ENCODE results near the gene EFL1. TPM values are rescaled to one million over a fixed set of nuclear protein-coding genes. Genes with fewer than 3 reads are reported as not detected.

EFL1 gene
- polyA plus RNA-seq, 1 donor (not counting 4 experiments of a cell fraction or from before 2014, with no cell fraction given): 32.0 TPM

DNA sequence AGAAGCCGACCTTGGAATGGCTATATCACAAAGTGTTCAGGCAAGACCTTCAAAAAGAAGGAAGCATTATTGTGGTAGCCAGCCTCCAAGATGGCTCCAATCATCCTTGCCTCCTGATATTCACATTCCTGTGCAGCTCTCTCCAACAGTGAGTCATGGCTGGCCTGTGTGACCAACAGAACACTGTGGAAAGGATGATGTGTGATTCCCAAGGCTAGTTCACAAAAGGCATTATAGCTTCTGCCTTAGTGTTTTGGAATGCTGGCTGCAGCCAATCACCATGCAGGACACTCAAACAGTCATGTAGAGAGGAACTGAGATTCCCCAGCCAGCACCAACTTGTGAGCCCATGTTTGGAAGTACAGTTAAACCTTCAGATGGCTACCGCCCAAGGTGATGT is 102.6 kb downstream of the EFL1 start:
- peaks cover 12% of the 10 kb centered on the region for H3K4me1 ChIP-seq (ENCODE audit: control insufficient read depth, extremely low read depth, insufficient read depth, low read length)
- no peaks in the 10 kb centered on the region for H3K79me2 ChIP-seq (ENCODE audit: control insufficient read depth, insufficient read depth, low read length)
- no peak overlapping the region for H3K9ac ChIP-seq (ENCODE audit: control insufficient read depth, extremely low read depth, insufficient read depth, low read length)
- no peaks in the 10 kb centered on the region for H3K9me3 ChIP-seq (ENCODE audit: control insufficient read depth, low read depth, low read length)
- H2AFZ ChIP-seq (ENCODE audit: control insufficient read depth, low read length): peak overlapping the region; percentile 72
- H3K36me3 ChIP-seq (ENCODE audit: control insufficient read depth in 2 of 2, extremely low read depth in 1 of 2, insufficient read depth in 2 of 2, low read length in 2 of 2): peaks cover 0 to 6% of the 10 kb centered on the region in 2 experiments
- FAIRE-seq (peak; percentile 99), DNase-seq (ENCODE audit: low read depth, low spot score) (peak; percentile 79)
- no peaks in the 10 kb centered on the region for H3K27me3 ChIP-seq (ENCODE audit: control insufficient read depth, extremely low read depth, insufficient read depth, low read length)
- H3K27ac ChIP-seq (ENCODE audit: control insufficient read depth, insufficient read depth, low read length): peak overlapping the region; percentile 53
- TF ChIP-seq EZH2 (IDR thresholded peaks at IDR 0.05; ENCODE audit: low read length) (no peak), CTCF (optimal IDR thresholded peaks at IDR 0.05 in 1 of 3, IDR thresholded peaks at IDR 0.05 in 1 of 3, conservative IDR thresholded peaks at IDR 0.05 in 1 of 3; ENCODE audit: extremely low read depth in 1 of 3, insufficient read depth in 2 of 3, low read length in 3 of 3) (no peak)
- no peak overlapping the region for H3K4me2 ChIP-seq (ENCODE audit: control insufficient read depth, extremely low read depth, insufficient read depth, low read depth, low read length)
- dilution Hi-C loops (cut with MboI; ENCODE audit: extremely low pct_ligation_motif_present, low sequenced_read_pairs): no loop called here
- H3K4me3 ChIP-seq (ENCODE audit: control insufficient read depth in 2 of 3, extremely low read depth in 1 of 3, insufficient read depth in 2 of 3, low read depth in 1 of 3, low read length in 3 of 3): no peak overlapping the region
- no peaks in the 10 kb centered on the region for H3K9me1 ChIP-seq (ENCODE audit: control insufficient read depth, extremely low read depth, insufficient read depth, low read length)
- no peaks in the 10 kb centered on the region for H4K20me1 ChIP-seq (ENCODE audit: control insufficient read depth, extremely low read depth, insufficient read depth, low read length)

DNA sequence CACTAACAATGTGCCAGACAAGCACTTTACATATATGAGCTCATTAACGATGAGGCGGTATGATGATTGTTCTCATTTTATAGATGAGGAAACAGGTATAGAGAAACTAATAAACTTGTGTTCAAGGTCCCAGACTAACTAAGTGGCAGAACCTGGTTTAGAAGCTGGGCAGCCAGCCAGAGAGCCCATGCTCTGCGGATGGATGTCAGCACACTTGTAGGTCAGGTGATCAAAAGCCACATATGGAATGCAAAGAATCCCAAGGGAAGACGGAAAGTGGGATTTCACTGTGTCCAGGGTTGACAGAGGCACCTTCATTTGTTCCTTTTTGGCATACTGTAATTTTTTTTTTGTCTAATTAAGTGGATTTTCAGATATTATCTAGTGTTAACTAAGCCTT is 103.7 kb downstream of the EFL1 start:
- Histone ChIP-seq H4K20me1 (ENCODE audit: control insufficient read depth, extremely low read depth, insufficient read depth, low read length) (no peaks in the 10 kb centered on the region), H3K4me1 (ENCODE audit: control insufficient read depth, extremely low read depth, insufficient read depth, low read length) (peaks cover 12% of the 10 kb centered on the region), H3K9me3 (ENCODE audit: control insufficient read depth, low read depth, low read length) (no peaks in the 10 kb centered on the region), H3K36me3 (ENCODE audit: control insufficient read depth in 2 of 2, extremely low read depth in 1 of 2, insufficient read depth in 2 of 2, low read length in 2 of 2) (peaks cover 0 to 5% of the 10 kb centered on the region in 2 experiments), H3K27ac (ENCODE audit: control insufficient read depth, insufficient read depth, low read length) (no peak overlapping the region), H3K27me3 (ENCODE audit: control insufficient read depth, extremely low read depth, insufficient read depth, low read length) (no peaks in the 10 kb centered on the region), H3K9me1 (ENCODE audit: control insufficient read depth, extremely low read depth, insufficient read depth, low read length) (no peaks in the 10 kb centered on the region), H3K9ac (ENCODE audit: control insufficient read depth, extremely low read depth, insufficient read depth, low read length) (no peak overlapping the region), H3K4me3 (ENCODE audit: control insufficient read depth in 2 of 3, extremely low read depth in 1 of 3, insufficient read depth in 2 of 3, low read depth in 1 of 3, low read length in 3 of 3) (no peak overlapping the region), H3K4me2 (ENCODE audit: control insufficient read depth, extremely low read depth, insufficient read depth, low read depth, low read length) (no peak overlapping the region), H2AFZ (ENCODE audit: control insufficient read depth, low read length) (no peak overlapping the region), H3K79me2 (ENCODE audit: control insufficient read depth, insufficient read depth, low read length) (no peaks in the 10 kb centered on the region)
- TF ChIP-seq EZH2 (IDR thresholded peaks at IDR 0.05; ENCODE audit: low read length): no peak
- no peak for TF ChIP-seq CTCF (optimal IDR thresholded peaks at IDR 0.05 in 1 of 3, IDR thresholded peaks at IDR 0.05 in 1 of 3, conservative IDR thresholded peaks at IDR 0.05 in 1 of 3; ENCODE audit: extremely low read depth in 1 of 3, insufficient read depth in 2 of 3, low read length in 3 of 3)
- dilution Hi-C loops (cut with MboI; ENCODE audit: extremely low pct_ligation_motif_present, low sequenced_read_pairs): no loop called here
- FAIRE-seq (peak; percentile 44), DNase-seq (ENCODE audit: low read depth, low spot score) (no peak)
